SU-DHL-6 (cell line): ENCODE results near the gene RBM25.

Source experiments
- H2AFZ ChIP-seq: fragments of 200-600 bp; sonication (generic); 2 replicates; pipeline ENCODE4 v1.6.1; 2014; ENCODE audit warnings: low read depth, mild to moderate bottlenecking, moderate library complexity, mixed read lengths, antibody characterized with exemption, low read length; ENCODE audit not compliant: severe bottlenecking
- H3F3A ChIP-seq: fragments of 200-600 bp; shearing (Covaris generic); 2 replicates; pipeline ENCODE4 v1.6.0; 2016; ENCODE audit warnings: antibody characterized with exemption, mild to moderate bottlenecking; ENCODE audit not compliant: insufficient read depth
- H3K27ac ChIP-seq: fragments of 200-600 bp; sonication (generic); 2 replicates; pipeline ENCODE4 v1.5.1; 2016; ENCODE audit warnings: low read depth, mild to moderate bottlenecking, low read length, moderate library complexity, mixed read lengths
- H3K27me3 ChIP-seq: fragments of 200-600 bp; sonication (generic), shearing (Covaris generic); 2 replicates; pipeline ENCODE4 v1.6.0; 2014; ENCODE audit warnings: mild to moderate bottlenecking, low read length
- H3K36me3 ChIP-seq: fragments of 200-600 bp; sonication (generic); 2 replicates; pipeline ENCODE4 v1.6.1; 2014; ENCODE audit warnings: mild to moderate bottlenecking, low read length, mixed read lengths
- H3K4me2 ChIP-seq: fragments of 300-600, 200-600 bp; shearing (Covaris generic), sonication (generic); 2 replicates; pipeline ENCODE4 v1.6.0; 2014; ENCODE audit warnings: low read length, low read depth, mild to moderate bottlenecking; ENCODE audit not compliant: poor library complexity, severe bottlenecking
- H3K4me3 ChIP-seq: fragments of 200-600 bp; sonication (generic); 2 replicates; pipeline ENCODE4 v1.5.1; 2014; ENCODE audit warnings: antibody characterized with exemption, low read length, mild to moderate bottlenecking, mixed read lengths; ENCODE audit not compliant: insufficient read depth, poor library complexity, severe bottlenecking
- H3K79me2 ChIP-seq: fragments of 200-600 bp; sonication (generic); 2 replicates; pipeline ENCODE4 v1.6.1; 2014; ENCODE audit warnings: mild to moderate bottlenecking, low read length, moderate library complexity; ENCODE audit not compliant: insufficient read depth
- H3K9ac ChIP-seq: fragments of 200-600 bp; sonication (generic); 2 replicates; pipeline ENCODE4 v1.7.0; 2014; ENCODE audit warnings: mild to moderate bottlenecking, low read length
- H3K9me2 ChIP-seq: fragments of 200-600 bp; sonication (generic); replicated peaks from 2 replicates; pipeline ENCODE4 v1.6.1; 2014; ENCODE audit warnings: low read length; ENCODE audit not compliant: insufficient read depth
- H3K9me3 ChIP-seq: fragments of 200-600 bp; sonication (generic); 2 replicates; pipeline ENCODE4 v1.6.1; 2014; ENCODE audit warnings: low read length, mixed read lengths; ENCODE audit not compliant: insufficient read depth
- H4K20me1 ChIP-seq: fragments of 200-600 bp; sonication (generic); 2 replicates; pipeline ENCODE4 v1.6.1; 2014; ENCODE audit warnings: low read depth, mild to moderate bottlenecking, antibody characterized with exemption, low read length, moderate library complexity, mixed read lengths
- EZH2phosphoT487 ChIP-seq: fragments of 200-600 bp; sonication (generic), shearing (Covaris generic); conservative IDR thresholded peaks from 2 replicates; pipeline ENCODE4 v1.6.1; 2018; ENCODE audit warnings: mild to moderate bottlenecking, antibody characterized with exemption, low read length, moderate library complexity, mixed read lengths
- TF ChIP-seq, protein P1 (sequence below): fragments of 200-600 bp; sonication (generic); IDR thresholded peaks from one replicate; pipeline ENCODE4 v1.5.1; 2017; ENCODE audit warnings: antibody characterized with exemption, mild to moderate bottlenecking, low read length, moderate library complexity; ENCODE audit not compliant: insufficient read depth, poor library complexity, severe bottlenecking

Gene RBM25

DNA sequence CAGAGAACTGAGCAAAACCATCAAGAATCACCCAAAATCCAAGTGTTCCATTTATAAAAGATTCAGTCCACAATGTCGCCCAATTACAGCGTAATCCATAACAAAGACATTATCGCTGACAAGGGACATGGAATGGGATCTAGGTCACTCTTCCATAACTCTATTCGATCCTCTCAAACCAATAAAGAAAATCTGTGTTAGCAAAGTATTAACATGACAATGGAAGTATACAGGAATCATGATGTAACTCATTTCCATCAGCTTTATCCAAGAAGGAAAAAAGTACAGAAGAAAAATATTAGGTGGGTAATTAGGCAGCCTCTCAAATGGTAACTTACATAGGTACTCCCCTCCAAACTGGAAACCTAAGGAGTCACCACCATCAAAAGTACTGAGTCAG lies 36.3 kb upstream of the RBM25 start:
- H3K4me3 ChIP-seq: no peak overlapping the region
- peaks cover 12% of the 10 kb centered on the region; the same call in 1 of the 2 replicates for H3K79me2 ChIP-seq
- H4K20me1 ChIP-seq: no peaks in the 10 kb centered on the region

DNA sequence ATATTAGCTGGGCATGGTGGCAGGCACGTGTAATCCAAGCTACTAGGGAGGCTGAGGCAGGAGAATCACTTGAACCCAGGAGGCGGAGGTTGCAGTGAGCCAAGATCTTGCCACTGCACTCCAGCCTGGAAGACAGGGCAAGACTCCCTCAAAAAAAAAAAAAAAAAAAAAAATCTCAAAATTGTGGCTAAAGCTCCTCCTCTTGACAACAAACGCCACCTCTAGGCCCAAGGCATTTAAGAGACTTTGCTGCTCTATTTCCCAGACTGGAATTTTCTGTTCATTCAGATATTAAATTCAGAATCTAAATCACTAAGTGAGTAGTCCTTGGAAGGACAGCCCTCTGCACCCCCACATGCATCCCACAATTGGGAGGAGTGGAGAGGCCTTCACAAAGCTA lies 32.8 kb upstream of the RBM25 start:
- Histone ChIP-seq H3K4me2 (peak overlapping the region; percentile 98), H3K4me3 (no peak overlapping the region), H4K20me1 (no peaks in the 10 kb centered on the region), H3K79me2 (peaks cover 12% of the 10 kb centered on the region; the same call in 1 of the 2 replicates), H3K9me3 (no peaks in the 10 kb centered on the region), H3K9me2 (no peaks in the 10 kb centered on the region), H2AFZ (no peak overlapping the region), H3K27ac (no peak overlapping the region), H3K27me3 (no peaks in the 10 kb centered on the region), H3K9ac (peak overlapping the region; percentile 64; the same call in 1 of the 2 replicates), H3K36me3 (peaks cover 13% of the 10 kb centered on the region), H3F3A (0 out of 2 replicates have a peak, but pooled peaks cover 4% of the 10 kb centered on the region)
- TF ChIP-seq, protein P1, sequence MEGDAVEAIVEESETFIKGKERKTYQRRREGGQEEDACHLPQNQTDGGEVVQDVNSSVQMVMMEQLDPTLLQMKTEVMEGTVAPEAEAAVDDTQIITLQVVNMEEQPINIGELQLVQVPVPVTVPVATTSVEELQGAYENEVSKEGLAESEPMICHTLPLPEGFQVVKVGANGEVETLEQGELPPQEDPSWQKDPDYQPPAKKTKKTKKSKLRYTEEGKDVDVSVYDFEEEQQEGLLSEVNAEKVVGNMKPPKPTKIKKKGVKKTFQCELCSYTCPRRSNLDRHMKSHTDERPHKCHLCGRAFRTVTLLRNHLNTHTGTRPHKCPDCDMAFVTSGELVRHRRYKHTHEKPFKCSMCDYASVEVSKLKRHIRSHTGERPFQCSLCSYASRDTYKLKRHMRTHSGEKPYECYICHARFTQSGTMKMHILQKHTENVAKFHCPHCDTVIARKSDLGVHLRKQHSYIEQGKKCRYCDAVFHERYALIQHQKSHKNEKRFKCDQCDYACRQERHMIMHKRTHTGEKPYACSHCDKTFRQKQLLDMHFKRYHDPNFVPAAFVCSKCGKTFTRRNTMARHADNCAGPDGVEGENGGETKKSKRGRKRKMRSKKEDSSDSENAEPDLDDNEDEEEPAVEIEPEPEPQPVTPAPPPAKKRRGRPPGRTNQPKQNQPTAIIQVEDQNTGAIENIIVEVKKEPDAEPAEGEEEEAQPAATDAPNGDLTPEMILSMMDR: no peak
- TF ChIP-seq EZH2phosphoT487: no peak

More for the DNA sequence above, 36.3 kb upstream of the RBM25 start:
- Histone ChIP-seq H3K9me3 (no peaks in the 10 kb centered on the region), H3K9me2 (no peaks in the 10 kb centered on the region), H3K27ac (no peak overlapping the region), H3K27me3 (no peaks in the 10 kb centered on the region), H3K36me3 (peaks cover 16% of the 10 kb centered on the region), H2AFZ (no peak overlapping the region), H3K4me2 (peak overlapping the region; percentile 2), H3K9ac (no peak overlapping the region), H3F3A (no peaks in the 10 kb centered on the region)
- TF ChIP-seq, protein P1: no peak

DNA sequence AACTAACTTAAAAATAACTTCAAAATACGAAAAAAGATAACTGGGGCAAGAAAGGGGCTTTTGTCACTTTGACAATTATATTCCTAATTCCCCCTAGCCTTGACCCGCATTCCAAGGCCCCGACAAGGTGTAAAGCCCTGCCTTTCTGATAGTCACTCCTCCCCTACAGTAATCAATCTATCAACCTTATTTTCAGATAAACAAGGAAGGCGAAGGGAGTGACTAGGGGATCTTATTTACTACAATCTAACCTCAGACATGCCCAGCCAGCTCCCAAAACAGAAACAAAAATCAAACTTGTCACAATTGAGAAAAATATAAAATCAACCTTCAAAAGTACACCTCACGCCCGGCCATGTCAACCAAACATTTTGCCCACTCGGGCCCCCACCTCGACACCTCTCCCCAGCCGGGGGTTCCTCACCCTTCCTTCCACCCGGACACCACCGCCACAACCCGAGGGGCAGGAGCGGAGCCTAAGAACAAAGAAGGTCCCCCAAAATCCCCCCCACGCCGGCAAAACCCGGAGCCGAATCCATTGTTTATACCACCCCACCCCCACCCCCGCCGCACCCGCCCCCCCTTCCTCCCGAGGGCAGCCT lies 32.0 kb upstream of the RBM25 start:
- Histone ChIP-seq H3K9ac (peak overlapping the region; percentile 64), H2AFZ (peak overlapping the region; percentile 51)

More for the DNA sequence above, 32.0 kb upstream of the RBM25 start:
- Histone ChIP-seq H3K36me3 (peaks cover 13% of the 10 kb centered on the region), H3K27me3 (no peaks in the 10 kb centered on the region), H4K20me1 (no peaks in the 10 kb centered on the region), H3F3A (0 out of 2 replicates have a peak, but pooled peaks cover 4% of the 10 kb centered on the region), H3K4me3 (peak overlapping the region; percentile 92), H3K9me2 (no peaks in the 10 kb centered on the region), H3K9me3 (no peaks in the 10 kb centered on the region), H3K79me2 (peaks cover 12% of the 10 kb centered on the region; the same call in 1 of the 2 replicates), H3K27ac (no peak overlapping the region), H3K4me2 (peak overlapping the region; percentile 98)
- no peak for TF ChIP-seq EZH2phosphoT487
- TF ChIP-seq, protein P1: no peak
